B cell (primary cell): ENCODE results near the gene LRIG1. TPM values are rescaled to one million over a fixed set of nuclear protein-coding genes. Genes with fewer than 3 reads are reported as not detected.

Experiments
- ATAC-seq: fragments of 200-7000 bp; cut with Tn5 transposase; one replicate; pipeline ENCODE4 v1.10.0; 2021; ENCODE audit warnings: low read depth, mild to moderate bottlenecking, moderate number of reproducible peaks, moderate library complexity
- CTCF ChIA-PET: fragments of 350-600 bp; sonication (Branson Sonifier 250); formaldehyde crosslinking; loops from one replicate; lab custom pipeline; 2021; ENCODE audit warnings: antibody characterized with exemption, inconsistent platforms; lab: Charles Lee
- POLR2A ChIA-PET: fragments of 350-600 bp; sonication (Branson Sonifier 250); formaldehyde crosslinking; loops from one replicate; lab custom pipeline; 2021; ENCODE audit warnings: antibody characterized with exemption; lab: Charles Lee
- DNase-seq: peaks from one replicate; pipeline ENCODE4 v3.0.0; 2013
- H2AFZ ChIP-seq: 2 replicates; pipeline ENCODE4 v1.6.1; 2012; ENCODE audit warnings: mild to moderate bottlenecking, low read depth, low read length; ENCODE audit not compliant: insufficient read depth, poor library complexity, severe bottlenecking
- H3K27ac ChIP-seq, 2 donors: 1 replicate in 1 of 2; 2 replicates in 1 of 2; pipeline ENCODE4 v1.5.1; 2012 to 2013; ENCODE audit warnings: low read length in 2 of 2, mild to moderate bottlenecking in 2 of 2, moderate library complexity in 1 of 2
- H3K27me3 ChIP-seq, 4 experiments: fragments of 200-600 bp in 1 of 4; sonication (generic) in 1 of 4; replicated peaks in 1 of 4; 1 replicate in 2 of 4; 2 replicates in 2 of 4; pipeline versions ENCODE4 v1.6.1 to v1.7.0; 2013 to 2016; ENCODE audit warnings: low read length in 3 of 4, mild to moderate bottlenecking in 2 of 4, mixed read lengths in 1 of 4, moderate library complexity in 1 of 4; ENCODE audit not compliant: insufficient read depth in 4 of 4, control insufficient read depth in 3 of 4; ENCODE audit errors: control extremely low read depth in 1 of 4
- H3K36me3 ChIP-seq, 2 experiments: replicated peaks in 1 of 2; 1 replicate in 1 of 2; 2 replicates in 1 of 2; pipeline versions ENCODE4 v1.6.1 to v1.7.1; 2013; ENCODE audit warnings: low read length in 1 of 2; ENCODE audit not compliant: insufficient read depth in 2 of 2, control insufficient read depth in 1 of 2; ENCODE audit errors: control extremely low read depth in 1 of 2, extremely low read depth in 1 of 2
- H3K4me1 ChIP-seq, 2 donors: fragments of 200-600 bp in 1 of 2; sonication (generic) in 1 of 2; 1 replicate in 1 of 2; 2 replicates in 1 of 2; pipeline versions ENCODE4 v1.5.1 to v1.6.1; 2013 to 2017; ENCODE audit warnings: low read length in 2 of 2; ENCODE audit not compliant: control insufficient read depth in 2 of 2, insufficient read depth in 2 of 2
- H3K4me2 ChIP-seq: replicated peaks from 2 replicates; pipeline ENCODE3; 2012; ENCODE audit warnings: mild to moderate bottlenecking, low read depth, low read length; ENCODE audit not compliant: poor library complexity, severe bottlenecking
- H3K4me3 ChIP-seq, 5 experiments: fragments of 200-600 bp in 1 of 5; sonication (generic) in 1 of 5; 1 replicate in 3 of 5; 2 replicates in 2 of 5; pipeline versions ENCODE4 v1.5.1 to v1.7.0; 2011 to 2016; ENCODE audit warnings: low read length in 4 of 5, mild to moderate bottlenecking in 4 of 5, low read depth in 2 of 5, control low read depth in 1 of 5, moderate library complexity in 1 of 5; ENCODE audit not compliant: insufficient read depth in 1 of 5; ENCODE audit errors: control extremely low read depth in 1 of 5, extremely low read depth in 1 of 5
- H3K79me2 ChIP-seq: fragments of 200-600 bp; sonication (generic); one replicate; pipeline ENCODE4 v1.6.0; 2016; ENCODE audit warnings: low read length; ENCODE audit not compliant: control insufficient read depth, insufficient read depth
- H3K9ac ChIP-seq: fragments of 200-600 bp; sonication (generic); 2 replicates; pipeline ENCODE4 v1.6.1; 2017; ENCODE audit warnings: mild to moderate bottlenecking, low read length, moderate library complexity
- H3K9me3 ChIP-seq, 3 donors: one replicate each; pipeline versions ENCODE4 v1.6.1 to v1.7.1; 2013; ENCODE audit warnings: low read length in 2 of 3; ENCODE audit not compliant: control insufficient read depth in 2 of 3, insufficient read depth in 1 of 3; ENCODE audit errors: control extremely low read depth in 1 of 3
- H4K20me1 ChIP-seq: 2 replicates; pipeline ENCODE4 v1.6.0; 2012; ENCODE audit warnings: mild to moderate bottlenecking, low read length; ENCODE audit not compliant: insufficient read depth, control insufficient read depth, poor library complexity, severe bottlenecking
- H3K27ac Mint-ChIP-seq: one replicate; pipeline ENCODE4 v1.8.0; 2021; ENCODE audit warnings: mixed read lengths
- H3K27me3 Mint-ChIP-seq: one replicate; pipeline ENCODE4 v1.8.0; 2021; ENCODE audit warnings: mixed read lengths
- H3K4me1 Mint-ChIP-seq: one replicate; pipeline ENCODE4 v1.8.0; 2021; ENCODE audit warnings: mixed read lengths
- H3K4me3 Mint-ChIP-seq: one replicate; pipeline ENCODE4 v1.8.0; 2021; ENCODE audit warnings: mixed read lengths
- H3K9me3 Mint-ChIP-seq: one replicate; pipeline ENCODE4 v1.8.0; 2022; ENCODE audit warnings: mixed read lengths; ENCODE audit not compliant: insufficient read depth
- EZH2 ChIP-seq: IDR thresholded peaks from 2 replicates; pipeline ENCODE4 v1.6.1; 2012; ENCODE audit warnings: borderline replicate concordance, low read depth, mild to moderate bottlenecking, moderate library complexity, low read length; ENCODE audit not compliant: insufficient read depth, poor library complexity, severe bottlenecking
- WGBS: methylation state at CpG from one replicate; pipeline ENCODE4 v1.1.5; 2013; ENCODE audit warnings: missing lambda C conversion rate; ENCODE audit not compliant: insufficient coverage; 5-methylcytosine and 5-hydroxymethylcytosine counted together
- intact Hi-C: fragments of 100-400 bp; cut with micrococcal nuclease; formaldehyde crosslinking; loops from one replicate; pipeline ENCODE4 v1.10.0; 2022
- polyA plus RNA-seq: library from polyadenylated mRNA; depleted of rRNA; stranded (reverse); fragments of >200 nt; gene quantifications from 2 replicates; pipeline ENCODE4 v1.2.3, GENCODE V29; 2012
- total RNA-seq, 2 donors: library from RNA; stranded (reverse); fragments of 120-200 nt in 1 of 2; gene quantifications; 1 replicate in 1 of 2; 2 replicates in 1 of 2; pipeline versions ENCODE4 v1.2.3 to v1.2.4, GENCODE V29; 2013 to 2022
- TF ChIP-seq, protein P1 (sequence below): fragments of 200-600 bp; IDR thresholded peaks from one replicate; pipeline ENCODE4 v1.8.0; 2022; ENCODE audit warnings: antibody characterized with exemption, mild to moderate bottlenecking

Gene LRIG1
- total and polyA plus RNA-seq, 2 donors (not counting 1 experiment from before 2014, with no cell fraction given): 9.2 to 12.4 TPM

DNA sequence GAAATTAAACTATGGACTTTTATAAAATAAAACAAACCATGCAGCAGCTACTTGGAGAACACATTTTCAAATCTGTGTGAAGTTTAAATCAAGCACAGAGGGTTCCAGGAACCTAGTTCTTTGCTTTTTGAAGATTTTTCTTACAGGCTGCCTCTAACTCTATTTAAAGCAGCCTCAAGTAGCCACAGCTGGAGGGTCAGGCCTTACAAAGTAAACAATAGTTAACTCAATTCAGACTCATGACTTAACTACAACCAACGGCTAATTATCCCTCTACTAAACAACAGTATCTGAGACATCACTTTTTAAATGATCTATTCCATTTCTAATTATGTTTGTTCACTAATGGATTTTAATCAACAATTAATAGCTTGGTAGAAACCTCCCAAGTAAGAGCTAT, 9.8 kb downstream of the LRIG1 start:
- WGBS: no CpG with 5 or more reads among the region's 1 CpG
- POLR2A ChIA-PET: no interaction called here
- Histone ChIP-seq H2AFZ (no peak overlapping the region), H3K27ac (no peak overlapping the region), H3K9me3 (no peaks in the 10 kb centered on the region), H3K36me3 (no peaks in the 10 kb centered on the region), H3K4me3 (no peak overlapping the region), H3K4me2 (no peak overlapping the region), H3K79me2 (peaks cover 4% of the 10 kb centered on the region), H3K27me3 (peaks cover 0 to 10% (median 0%) of the 10 kb centered on the region in 4 experiments), H4K20me1 (no peaks in the 10 kb centered on the region), H3K9ac (no peak overlapping the region), H3K4me1 (peaks cover 8 to 9% of the 10 kb centered on the region in 2 donors)
- no peak overlapping the region for H3K4me3 Mint-ChIP-seq
- H3K4me1 Mint-ChIP-seq: peaks cover 16% of the 10 kb centered on the region
- TF ChIP-seq EZH2: no peak
- TF ChIP-seq, protein P1, sequence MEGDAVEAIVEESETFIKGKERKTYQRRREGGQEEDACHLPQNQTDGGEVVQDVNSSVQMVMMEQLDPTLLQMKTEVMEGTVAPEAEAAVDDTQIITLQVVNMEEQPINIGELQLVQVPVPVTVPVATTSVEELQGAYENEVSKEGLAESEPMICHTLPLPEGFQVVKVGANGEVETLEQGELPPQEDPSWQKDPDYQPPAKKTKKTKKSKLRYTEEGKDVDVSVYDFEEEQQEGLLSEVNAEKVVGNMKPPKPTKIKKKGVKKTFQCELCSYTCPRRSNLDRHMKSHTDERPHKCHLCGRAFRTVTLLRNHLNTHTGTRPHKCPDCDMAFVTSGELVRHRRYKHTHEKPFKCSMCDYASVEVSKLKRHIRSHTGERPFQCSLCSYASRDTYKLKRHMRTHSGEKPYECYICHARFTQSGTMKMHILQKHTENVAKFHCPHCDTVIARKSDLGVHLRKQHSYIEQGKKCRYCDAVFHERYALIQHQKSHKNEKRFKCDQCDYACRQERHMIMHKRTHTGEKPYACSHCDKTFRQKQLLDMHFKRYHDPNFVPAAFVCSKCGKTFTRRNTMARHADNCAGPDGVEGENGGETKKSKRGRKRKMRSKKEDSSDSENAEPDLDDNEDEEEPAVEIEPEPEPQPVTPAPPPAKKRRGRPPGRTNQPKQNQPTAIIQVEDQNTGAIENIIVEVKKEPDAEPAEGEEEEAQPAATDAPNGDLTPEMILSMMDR: no peak
- intact Hi-C loops: no loop called here
- H3K27ac Mint-ChIP-seq: no peak overlapping the region
- no peaks in the 10 kb centered on the region for H3K9me3 Mint-ChIP-seq
- CTCF ChIA-PET: interaction anchor here (0.7 to 2.2 kb wide), 7 partner anchors 8 to 826 kb away, joined by 3 to 9 read pairs (median 3); no protein-coding TSS in a partner anchor
- no peak for ATAC-seq
- DNase-seq: no peak
- peaks cover 31% of the 10 kb centered on the region for H3K27me3 Mint-ChIP-seq

DNA sequence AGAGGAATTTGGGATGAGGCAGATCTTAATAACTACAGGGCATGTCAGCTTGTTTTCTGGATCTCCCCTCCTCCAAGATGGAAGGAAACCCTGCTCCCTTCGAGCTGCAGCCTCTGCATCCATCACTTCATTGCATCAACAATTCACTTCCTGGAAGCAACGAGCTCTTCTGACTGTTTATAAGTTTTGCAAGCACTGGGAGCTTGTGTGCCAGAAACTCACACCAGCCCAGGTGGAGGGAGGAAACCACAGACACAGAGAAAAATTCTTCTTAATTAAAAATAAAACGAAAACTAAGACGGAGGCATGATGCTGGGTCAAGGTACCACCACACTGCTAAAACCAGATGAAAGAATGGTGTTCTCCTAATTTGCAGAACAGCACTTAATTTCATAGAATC, 10.6 kb downstream of the LRIG1 start:
- no peak for ATAC-seq
- DNase-seq: no peak
- CTCF ChIA-PET: interaction anchor here (0.8 to 2.2 kb wide), 4 partner anchors 11 to 827 kb away, joined by 3 to 9 read pairs (median 4); no protein-coding TSS in a partner anchor
- peaks cover 17% of the 10 kb centered on the region for H3K4me1 Mint-ChIP-seq
- Histone ChIP-seq H3K36me3 (no peaks in the 10 kb centered on the region), H3K27ac (peak overlapping the region in 1 of 2 donors; percentile 18), H3K4me3 (no peak overlapping the region), H3K9ac (no peak overlapping the region), H3K4me1 (peaks cover 8 to 9% of the 10 kb centered on the region in 2 donors), H4K20me1 (no peaks in the 10 kb centered on the region), H3K9me3 (no peaks in the 10 kb centered on the region), H3K79me2 (peaks cover 4% of the 10 kb centered on the region), H3K4me2 (peak overlapping the region; percentile 19), H3K27me3 (peaks cover 0 to 8% (median 0%) of the 10 kb centered on the region in 4 experiments), H2AFZ (no peak overlapping the region)
- 0% methylated on average over 2 of the region's 4 CpGs for WGBS
- POLR2A ChIA-PET: no interaction called here
- H3K4me3 Mint-ChIP-seq: peak overlapping the region; percentile 37
- H3K9me3 Mint-ChIP-seq: no peaks in the 10 kb centered on the region
- intact Hi-C loops: no loop called here
- peaks cover 27% of the 10 kb centered on the region for H3K27me3 Mint-ChIP-seq
- H3K27ac Mint-ChIP-seq: peak overlapping the region; percentile 50
- TF ChIP-seq, protein P1: no peak
- no peak for TF ChIP-seq EZH2
